ENCODE measurements around the gene XK. TPM values are rescaled to one million over a fixed set of nuclear protein-coding genes. Genes with fewer than 3 reads are reported as not detected.

Gene XK
- polyA plus RNA-seq, 3 donors, result 0.05 TPM; not detected in 2

DNA sequence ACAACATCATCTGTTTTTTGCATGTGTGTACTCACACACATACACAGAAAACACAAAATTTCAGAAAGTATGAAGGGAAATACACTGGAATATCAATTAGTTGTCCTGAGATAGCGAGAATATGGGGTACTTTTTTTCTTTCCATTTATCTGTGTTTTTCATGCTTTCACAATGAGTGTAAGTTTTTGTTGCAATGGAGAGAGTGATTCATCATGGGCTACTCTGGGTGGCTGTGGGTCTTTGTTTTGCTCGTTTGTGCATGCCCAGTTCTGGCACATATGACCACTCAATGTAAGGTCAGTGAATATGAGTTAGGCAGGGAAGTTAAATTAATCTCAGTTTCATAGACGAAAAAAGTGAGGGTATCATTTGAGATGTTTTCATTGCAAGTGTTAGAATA lies 26.9 kb downstream of the XK start:
- intact Hi-C loops (cut with micrococcal nuclease), result no loop called here
- no peaks in the 10 kb centered on the region for H3K36me3 ChIP-seq (replicated peaks in 1 of 2; ENCODE audit: control insufficient read depth in 1 of 2, insufficient read depth in 2 of 2, low read length in 2 of 2)

GRCh38 chrX:37714479-37714878 lies 28.9 kb downstream of the XK start:
- Histone ChIP-seq H4K20me1 (ENCODE audit: insufficient read depth, low read length) (no peaks in the 10 kb centered on the region), H3K4me2 (replicated peaks; ENCODE audit: extremely low read depth, low read length, poor library complexity, severe bottlenecking) (no peak overlapping the region), H3K27ac (ENCODE audit: low read depth in 1 of 2, low read length in 2 of 2) (no peak overlapping the region), H3K9me3 (replicated peaks in 1 of 2; ENCODE audit: control insufficient read depth in 1 of 2, insufficient read depth in 1 of 2, low read length in 2 of 2) (no peaks in the 10 kb centered on the region), H3K4me1 (ENCODE audit: control insufficient read depth in 1 of 2, insufficient read depth in 2 of 2, low read length in 2 of 2) (no peaks in the 10 kb centered on the region), H3K36me3 (replicated peaks in 1 of 2; ENCODE audit: control insufficient read depth in 1 of 2, insufficient read depth in 2 of 2, low read length in 2 of 2) (no peaks in the 10 kb centered on the region), H3K27me3 (ENCODE audit: control insufficient read depth in 2 of 2, insufficient read depth in 2 of 2, low read length in 2 of 2) (no peaks in the 10 kb centered on the region), H3K9ac (ENCODE audit: insufficient read depth, low read length, poor library complexity, severe bottlenecking) (no peak overlapping the region), H3K4me3 (replicated peaks in 1 of 3; ENCODE audit: low read depth in 2 of 3, low read length in 3 of 3) (no peak overlapping the region), H3K79me2 (ENCODE audit: insufficient read depth, low read length) (no peaks in the 10 kb centered on the region), H2AFZ (ENCODE audit: insufficient read depth, low read depth, low read length, poor library complexity, severe bottlenecking) (no peak overlapping the region)
- Mint-ChIP-seq H3K27me3 (ENCODE audit: low read depth in 3 of 3) (peaks cover 2 to 9% (median 3%) of the 10 kb centered on the region in 3 donors), H3K27ac (no peak overlapping the region), H3K9me3 (peaks cover 0 to 2% (median 0%) of the 10 kb centered on the region in 7 donors), H3K4me3 (no peak overlapping the region), H3K4me1 (no peaks in the 10 kb centered on the region), H3K36me3 (no peaks in the 10 kb centered on the region)
- TF ChIP-seq, protein P1, sequence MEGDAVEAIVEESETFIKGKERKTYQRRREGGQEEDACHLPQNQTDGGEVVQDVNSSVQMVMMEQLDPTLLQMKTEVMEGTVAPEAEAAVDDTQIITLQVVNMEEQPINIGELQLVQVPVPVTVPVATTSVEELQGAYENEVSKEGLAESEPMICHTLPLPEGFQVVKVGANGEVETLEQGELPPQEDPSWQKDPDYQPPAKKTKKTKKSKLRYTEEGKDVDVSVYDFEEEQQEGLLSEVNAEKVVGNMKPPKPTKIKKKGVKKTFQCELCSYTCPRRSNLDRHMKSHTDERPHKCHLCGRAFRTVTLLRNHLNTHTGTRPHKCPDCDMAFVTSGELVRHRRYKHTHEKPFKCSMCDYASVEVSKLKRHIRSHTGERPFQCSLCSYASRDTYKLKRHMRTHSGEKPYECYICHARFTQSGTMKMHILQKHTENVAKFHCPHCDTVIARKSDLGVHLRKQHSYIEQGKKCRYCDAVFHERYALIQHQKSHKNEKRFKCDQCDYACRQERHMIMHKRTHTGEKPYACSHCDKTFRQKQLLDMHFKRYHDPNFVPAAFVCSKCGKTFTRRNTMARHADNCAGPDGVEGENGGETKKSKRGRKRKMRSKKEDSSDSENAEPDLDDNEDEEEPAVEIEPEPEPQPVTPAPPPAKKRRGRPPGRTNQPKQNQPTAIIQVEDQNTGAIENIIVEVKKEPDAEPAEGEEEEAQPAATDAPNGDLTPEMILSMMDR (IDR thresholded peaks at IDR 0.05), result no peak
- WGBS (ENCODE audit: insufficient coverage), result no CpG with 5 or more reads among the region's 2 CpGs
- DNase-seq, result no peak
- intact Hi-C loops (cut with micrococcal nuclease), result no loop called here

More for the DNA sequence above, 26.9 kb downstream of the XK start:
- Histone ChIP-seq H3K79me2 (ENCODE audit: insufficient read depth, low read length) (no peaks in the 10 kb centered on the region), H3K9me3 (replicated peaks in 1 of 2; ENCODE audit: control insufficient read depth in 1 of 2, insufficient read depth in 1 of 2, low read length in 2 of 2) (no peaks in the 10 kb centered on the region), H3K27ac (ENCODE audit: low read depth in 1 of 2, low read length in 2 of 2) (no peak overlapping the region), H2AFZ (ENCODE audit: insufficient read depth, low read depth, low read length, poor library complexity, severe bottlenecking) (no peak overlapping the region), H3K4me3 (replicated peaks in 1 of 3; ENCODE audit: low read depth in 2 of 3, low read length in 3 of 3) (no peak overlapping the region), H4K20me1 (ENCODE audit: insufficient read depth, low read length) (no peaks in the 10 kb centered on the region), H3K9ac (ENCODE audit: insufficient read depth, low read length, poor library complexity, severe bottlenecking) (no peak overlapping the region), H3K4me1 (ENCODE audit: control insufficient read depth in 1 of 2, insufficient read depth in 2 of 2, low read length in 2 of 2) (no peaks in the 10 kb centered on the region), H3K4me2 (replicated peaks; ENCODE audit: extremely low read depth, low read length, poor library complexity, severe bottlenecking) (no peak overlapping the region), H3K27me3 (ENCODE audit: control insufficient read depth in 2 of 2, insufficient read depth in 2 of 2, low read length in 2 of 2) (no peaks in the 10 kb centered on the region)
- Mint-ChIP-seq H3K4me3 (no peak overlapping the region), H3K9me3 (peaks cover 0 to 6% (median 3%) of the 10 kb centered on the region in 7 donors), H3K36me3 (no peaks in the 10 kb centered on the region), H3K27me3 (ENCODE audit: low read depth in 3 of 3) (peaks cover 2 to 12% (median 5%) of the 10 kb centered on the region in 3 donors), H3K27ac (no peak overlapping the region), H3K4me1 (no peaks in the 10 kb centered on the region)
- WGBS (ENCODE audit: insufficient coverage), result 100% methylated on average over 1 of the region's 3 CpGs
- no peak for DNase-seq
- TF ChIP-seq, protein P1 (IDR thresholded peaks at IDR 0.05), result no peak
